ENCODE measurements around the gene ETHE1. TPM values are rescaled to one million over a fixed set of nuclear protein-coding genes. Genes with fewer than 3 reads are reported as not detected.
A peak's percentile ranks its signal among the peaks of the same experiment; 100 is the strongest.

The ETHE1 gene
- total RNA-seq, 1 donor from 2014 or later = 44.6 TPM

GRCh38 chr19:43495082-43495481 is 31.9 kb downstream of the ETHE1 start:
- DNase-seq (ENCODE audit: extremely low read depth, low read depth, low spot score) = no peak

- no peak for DNase-seq (ENCODE audit: extremely low read depth, low read depth, low spot score)
These were observed 36.2 kb downstream of the ETHE1 start for GRCh38 chr19:43490759-43491158.

- DNase-seq (ENCODE audit: extremely low read depth, low read depth, low spot score) = no peak
These were observed 36.9 kb downstream of the ETHE1 start for GRCh38 chr19:43489979-43490599.

DNA sequence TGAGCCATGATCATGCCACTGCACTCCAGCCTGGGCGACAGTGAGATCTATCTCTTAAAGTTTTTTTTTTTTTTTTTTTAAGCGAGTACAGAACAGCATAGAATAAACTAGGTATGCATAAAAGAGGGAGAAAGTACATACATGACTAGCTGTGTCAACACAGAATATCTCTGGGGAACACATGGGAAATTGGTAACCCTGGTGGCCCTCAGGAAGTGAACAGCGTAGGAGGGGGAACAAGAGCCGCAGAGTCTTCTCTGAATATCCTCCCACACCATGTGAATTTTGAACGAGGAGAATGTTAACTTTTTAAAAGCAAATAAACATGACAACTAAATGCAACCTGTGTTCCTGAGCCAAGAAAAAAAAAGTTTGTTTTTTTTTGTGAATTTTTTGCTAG is 37.7 kb downstream of the ETHE1 start:
- no peak for DNase-seq (ENCODE audit: extremely low read depth, low read depth, low spot score)

- DNase-seq (ENCODE audit: extremely low read depth, low read depth, low spot score) = no peak
These were observed 38.8 kb downstream of the ETHE1 start for GRCh38 chr19:43488179-43488578.

DNA sequence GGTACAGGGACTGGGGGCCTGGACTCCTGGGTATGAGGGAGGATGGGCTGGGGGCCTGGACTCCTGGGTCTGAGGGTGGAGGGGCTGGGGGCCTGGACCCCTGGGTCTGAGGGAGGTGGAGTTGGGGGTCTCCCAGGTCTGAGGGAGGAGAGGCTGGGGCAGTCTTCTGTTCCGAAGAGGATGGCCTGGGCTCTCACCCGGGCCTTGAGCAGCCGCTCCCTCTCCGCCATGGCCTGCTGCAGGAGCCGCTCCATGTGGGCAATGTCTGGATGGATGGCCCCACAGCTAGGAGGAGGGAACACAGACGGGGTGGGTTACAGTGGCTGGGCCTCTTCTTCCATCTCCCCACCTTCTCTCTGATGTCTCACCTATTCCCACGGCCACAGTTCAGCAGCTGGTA is 40.6 kb downstream of the ETHE1 start:
- no peak for DNase-seq (ENCODE audit: extremely low read depth, low read depth, low spot score)

DNA sequence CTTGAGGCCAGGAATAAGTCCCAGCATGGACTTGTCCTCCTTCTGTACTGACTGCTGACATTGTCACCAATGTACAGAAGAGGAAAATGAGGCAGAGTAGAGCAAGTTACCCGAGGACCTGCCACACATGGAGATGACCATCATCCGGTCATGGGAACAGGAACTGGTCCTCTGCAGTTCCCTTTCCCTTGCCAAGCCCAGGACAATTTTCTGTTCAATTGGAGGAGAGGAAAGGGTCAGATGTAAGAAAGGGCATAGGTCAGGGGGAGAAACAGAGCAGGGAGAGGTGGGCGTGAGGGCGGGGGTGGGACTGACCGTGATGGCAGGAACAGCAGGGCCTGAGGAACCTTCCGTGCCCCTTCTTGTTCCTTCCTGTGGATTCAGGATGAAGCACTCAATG is 41.0 kb downstream of the ETHE1 start:
- DNase-seq (ENCODE audit: extremely low read depth, low read depth, low spot score) = no peak

DNA sequence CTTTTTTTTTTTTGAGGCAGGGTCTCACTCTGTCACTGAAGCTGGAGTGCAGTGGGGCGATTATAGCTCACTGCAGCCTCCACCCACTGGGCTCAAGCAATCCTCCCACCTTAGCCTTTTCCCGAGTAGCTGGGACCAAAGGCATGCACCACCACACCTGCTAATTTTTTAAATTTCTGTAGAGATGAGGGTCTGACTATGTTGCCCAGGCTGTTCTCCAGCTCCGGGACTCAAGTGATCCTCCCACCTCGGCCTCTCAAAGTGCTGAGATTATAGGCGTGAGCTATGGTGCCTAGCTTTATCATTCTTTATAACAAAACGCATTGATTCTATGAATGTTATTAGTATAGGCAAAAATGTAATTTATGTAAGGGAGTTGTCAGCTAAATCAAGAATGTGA is 43.7 kb downstream of the ETHE1 start:
- no peak for DNase-seq (ENCODE audit: extremely low read depth, low read depth, low spot score)

GRCh38 chr19:43482193-43482592 is 44.8 kb downstream of the ETHE1 start:
- no peak for DNase-seq (ENCODE audit: extremely low read depth, low read depth, low spot score)

- DNase-seq (ENCODE audit: extremely low read depth, low read depth, low spot score) = no peak
These were observed 45.3 kb downstream of the ETHE1 start for GRCh38 chr19:43481701-43482100.

DNA sequence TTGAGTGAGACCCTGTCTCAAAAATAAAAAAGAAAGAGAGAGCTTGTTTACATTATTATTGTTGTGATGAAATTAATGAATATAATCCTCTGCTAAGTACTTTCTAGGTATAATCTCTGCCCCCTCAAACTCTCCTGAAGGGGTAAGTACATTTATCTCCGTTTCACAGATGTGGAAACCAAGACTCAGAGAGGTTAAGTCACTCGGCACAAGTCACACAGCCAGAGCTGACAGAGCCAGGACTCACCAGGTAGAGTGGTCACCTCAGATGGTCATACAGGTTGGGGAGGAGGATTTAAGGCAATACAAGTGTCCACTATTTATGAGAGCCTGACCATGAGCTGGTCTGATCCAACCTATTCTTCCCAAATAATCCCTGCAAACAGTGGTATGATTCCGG is 46.4 kb downstream of the ETHE1 start:
- DNase-seq (ENCODE audit: extremely low read depth, low read depth, low spot score) = no peak

DNA sequence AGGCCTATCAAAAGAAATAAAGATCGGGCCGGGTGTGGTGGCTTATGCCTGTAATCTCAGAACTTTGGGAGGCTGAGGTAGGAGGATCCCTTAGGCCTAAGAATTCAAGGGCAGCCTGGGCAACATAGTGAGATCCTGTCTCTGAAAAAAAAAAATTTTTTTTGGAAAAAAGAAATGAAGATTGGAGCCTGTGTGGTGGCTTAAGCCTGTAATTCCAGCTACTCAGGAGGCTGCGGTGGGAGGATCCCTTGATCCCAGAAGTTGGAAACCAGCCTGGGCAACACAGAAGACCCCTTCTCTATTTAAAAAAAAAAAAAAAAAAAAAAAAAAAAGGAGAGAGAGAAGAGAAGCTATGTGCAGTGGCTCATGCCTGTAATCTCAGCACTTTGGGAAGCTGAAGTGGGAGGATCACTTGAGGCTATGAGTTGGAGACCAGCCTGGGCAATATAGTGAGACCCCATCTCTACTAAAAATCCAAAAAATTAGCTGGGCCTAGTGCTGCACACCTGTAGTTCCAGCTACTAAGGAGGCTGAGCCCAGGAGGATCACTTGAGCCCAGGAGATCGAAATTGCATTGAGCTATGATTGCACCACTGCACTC is 46.9 kb downstream of the ETHE1 start:
- DNase-seq (ENCODE audit: extremely low read depth, low read depth, low spot score) = no peak

GRCh38 chr19:43479226-43479625 is 47.8 kb downstream of the ETHE1 start:
- no peak for DNase-seq (ENCODE audit: extremely low read depth, low read depth, low spot score)

DNA sequence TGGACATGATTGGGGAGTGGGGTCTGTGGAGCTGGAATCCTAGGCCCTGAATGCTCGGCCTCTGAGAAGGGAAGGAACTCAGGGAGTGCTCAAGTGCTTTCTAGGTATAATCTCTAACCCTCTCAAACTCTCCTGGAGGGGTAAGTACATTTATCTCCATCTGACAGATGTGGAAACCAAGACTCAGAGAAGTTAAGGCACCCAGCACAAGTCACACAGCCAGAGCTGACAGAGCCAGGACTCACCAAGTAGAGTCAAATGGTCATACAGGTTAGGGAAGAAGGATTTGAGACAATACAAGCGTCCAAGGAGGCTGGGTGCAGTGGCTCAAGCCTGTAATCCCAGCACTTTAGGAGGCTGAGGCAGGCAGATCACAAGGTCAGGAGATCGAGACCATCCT is 48.7 kb downstream of the ETHE1 start:
- DNase-seq (ENCODE audit: extremely low read depth, low read depth, low spot score) = no peak

GRCh38 chr19:43476606-43477005 is 50.4 kb downstream of the ETHE1 start:
- DNase-seq (ENCODE audit: extremely low read depth, low read depth, low spot score) = no peak

- DNase-seq (ENCODE audit: extremely low read depth, low read depth, low spot score) = peak; percentile 55
These were observed 51.9 kb downstream of the ETHE1 start for GRCh38 chr19:43474986-43475705.

DNA sequence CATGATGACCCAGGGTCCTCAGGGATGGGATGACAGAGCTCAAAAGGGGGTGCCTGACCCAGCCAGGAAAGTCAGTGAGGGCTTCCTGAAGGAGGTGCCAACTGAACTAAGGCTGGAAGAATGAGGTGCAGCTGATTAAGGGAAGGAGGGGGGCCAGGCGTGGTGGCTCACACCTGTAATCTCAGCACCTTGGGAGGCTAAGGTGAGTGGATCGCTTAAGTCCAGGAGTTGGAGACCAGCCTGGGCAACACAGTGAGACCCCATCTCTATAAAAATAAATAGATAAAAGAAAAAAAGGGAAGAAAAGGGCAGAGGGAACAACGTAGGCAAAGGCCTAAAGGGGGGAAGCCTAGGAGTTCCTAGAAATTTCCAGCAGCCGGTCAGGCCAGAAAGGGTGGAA is 52.5 kb downstream of the ETHE1 start:
- DNase-seq (ENCODE audit: extremely low read depth, low read depth, low spot score) = no peak

DNA sequence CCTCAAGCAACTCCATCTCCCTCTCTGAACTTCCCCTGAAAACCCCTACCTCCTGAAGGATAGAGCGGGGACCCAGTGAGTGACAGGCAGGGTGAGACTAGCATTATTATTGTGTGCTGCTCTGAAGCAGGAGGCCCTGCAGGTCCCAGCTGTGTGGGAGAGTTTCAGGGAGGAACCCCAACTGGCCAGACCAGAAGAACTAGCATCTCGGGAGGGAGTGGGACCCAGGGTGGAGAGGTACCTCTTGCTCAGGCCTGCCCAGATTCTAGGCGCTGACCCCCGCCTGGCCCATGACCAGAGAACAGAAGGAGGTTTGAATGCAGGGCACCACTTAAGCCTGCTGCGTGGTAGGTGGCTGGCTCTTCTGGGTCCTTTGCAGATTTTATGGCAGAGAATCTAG is 55.9 kb downstream of the ETHE1 start:
- DNase-seq (ENCODE audit: extremely low read depth, low read depth, low spot score) = no peak

DNA sequence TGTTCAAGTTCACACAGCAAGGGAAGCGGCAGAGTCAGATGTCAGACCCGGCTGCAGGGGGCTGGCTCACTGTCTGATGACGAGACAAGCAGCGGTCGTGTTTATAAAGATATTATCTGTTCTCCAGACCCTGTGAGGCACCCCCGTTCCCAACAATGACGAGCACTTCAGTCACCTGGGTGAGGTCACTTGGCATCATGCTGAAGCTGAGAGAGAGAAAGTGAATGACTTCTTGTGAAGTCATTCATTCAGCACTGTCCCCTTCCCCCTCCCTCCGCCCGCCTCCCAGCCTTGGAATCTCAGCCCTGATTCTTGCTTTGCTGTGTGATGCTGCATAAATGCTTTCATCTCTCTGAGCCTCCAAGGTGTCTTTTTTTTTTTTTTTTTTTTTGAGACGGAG is 56.7 kb downstream of the ETHE1 start:
- no peak for DNase-seq (ENCODE audit: extremely low read depth, low read depth, low spot score)

DNA sequence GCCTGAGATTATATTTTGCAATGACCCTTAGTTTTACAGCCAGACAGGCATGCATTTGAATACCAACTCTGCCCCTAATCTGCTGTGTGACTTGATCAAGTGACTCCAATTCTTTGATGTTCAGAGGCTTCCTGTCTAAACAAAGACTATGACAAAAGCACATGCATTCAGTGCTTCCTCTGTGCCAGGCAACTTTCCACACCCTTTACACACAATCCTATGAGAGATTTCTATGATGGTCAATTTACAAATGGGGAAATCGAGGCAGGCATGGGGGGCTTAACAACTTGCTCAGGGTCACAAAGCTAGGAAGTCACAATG is 57.9 kb downstream of the ETHE1 start:
- no peak for DNase-seq (ENCODE audit: extremely low read depth, low read depth, low spot score)

GRCh38 chr19:43468354-43469159 is 58.4 kb downstream of the ETHE1 start:
- no peak for DNase-seq (ENCODE audit: extremely low read depth, low read depth, low spot score)

DNA sequence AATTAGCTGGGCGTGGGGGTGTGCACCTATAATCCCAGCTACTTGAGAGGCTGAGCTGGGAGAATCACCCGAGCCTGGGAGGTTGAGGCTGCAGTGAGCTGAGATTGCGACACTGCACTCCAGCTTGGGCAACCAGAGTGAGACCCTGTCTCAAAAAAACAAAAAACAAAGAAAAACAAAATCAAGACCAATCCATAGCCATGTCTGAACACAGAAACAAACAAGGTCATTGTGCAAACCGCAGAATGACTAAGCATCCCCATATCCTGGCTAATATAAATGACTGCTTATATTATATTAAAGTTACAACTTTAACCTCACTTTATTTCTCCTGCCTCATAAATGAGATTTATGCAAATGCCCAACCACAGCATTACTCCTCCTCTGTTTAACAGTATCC is 59.3 kb downstream of the ETHE1 start:
- no peak for DNase-seq (ENCODE audit: extremely low read depth, low read depth, low spot score)

Data from glomerular endothelial cell (primary cell).